Fibroblast of the aortic adventitia (primary cell): ENCODE data around the gene SVOP. TPM values are rescaled to one million over a fixed set of nuclear protein-coding genes. Genes with fewer than 3 reads are reported as not detected.
"Not testable (repeated sequence)": the region's sequence is repeated elsewhere in the genome, so short reads cannot be mapped to it uniquely, and the experiment has no call there.

Experiments
- DNase-seq: peaks from one replicate; pipeline ENCODE4 v3.0.0-alpha.2; 2010; ENCODE audit warnings: low read depth
- H3K4me3 ChIP-seq: 2 replicates; pipeline ENCODE4 v1.5.1; 2011; ENCODE audit warnings: low read depth, mild to moderate bottlenecking, control low read depth, low read length, moderate library complexity
- CTCF ChIP-seq: IDR thresholded peaks from 2 replicates; pipeline ENCODE4 v1.5.1; 2011; ENCODE audit warnings: mild to moderate bottlenecking, low read length, control low read depth, inconsistent platforms; ENCODE audit not compliant: insufficient read depth
- total RNA-seq: library from RNA; depleted of rRNA; stranded (reverse); fragments of >200 nt; gene quantifications from 2 replicates; pipeline ENCODE4 v1.2.3, GENCODE V29; 2012; ENCODE audit warnings: low replicate concordance

SVOP gene
- total RNA-seq, 1 donor = not detected

- TF ChIP-seq CTCF = no peak
- no peak overlapping the region for H3K4me3 ChIP-seq
- DNase-seq = no peak
Observed at GRCh38 chr12:108876550-108876949, 144.3 kb downstream of the SVOP start.

- H3K4me3 ChIP-seq = no peak overlapping the region
- no peak for TF ChIP-seq CTCF
- no peak for DNase-seq
Observed at GRCh38 chr12:108875682-108876361, 145.0 kb downstream of the SVOP start.

GRCh38 chr12:108875280-108875679 is 145.6 kb downstream of the SVOP start:
- no peak overlapping the region for H3K4me3 ChIP-seq
- no peak for DNase-seq
- no peak for TF ChIP-seq CTCF

- no peak overlapping the region for H3K4me3 ChIP-seq
- TF ChIP-seq CTCF = no peak
- DNase-seq = no peak
Observed at GRCh38 chr12:108868781-108869180, 152.1 kb downstream of the SVOP start.

GRCh38 chr12:108866083-108866482 is 154.8 kb downstream of the SVOP start:
- H3K4me3 ChIP-seq = not testable (repeated sequence)

GRCh38 chr12:108865169-108865568 is 155.7 kb downstream of the SVOP start:
- TF ChIP-seq CTCF = no peak
- DNase-seq = no peak
- no peak overlapping the region for H3K4me3 ChIP-seq

More at GRCh38 chr12:108866083-108866482, 154.8 kb downstream of the SVOP start:
- not testable (repeated sequence) for DNase-seq

- no peak for DNase-seq
- H3K4me3 ChIP-seq = no peak overlapping the region
- TF ChIP-seq CTCF = no peak
Observed at GRCh38 chr12:108862588-108862959, 158.3 kb downstream of the SVOP start.
